Measurements from ENCODE around the gene CACNB3.

CACNB3 gene

DNA sequence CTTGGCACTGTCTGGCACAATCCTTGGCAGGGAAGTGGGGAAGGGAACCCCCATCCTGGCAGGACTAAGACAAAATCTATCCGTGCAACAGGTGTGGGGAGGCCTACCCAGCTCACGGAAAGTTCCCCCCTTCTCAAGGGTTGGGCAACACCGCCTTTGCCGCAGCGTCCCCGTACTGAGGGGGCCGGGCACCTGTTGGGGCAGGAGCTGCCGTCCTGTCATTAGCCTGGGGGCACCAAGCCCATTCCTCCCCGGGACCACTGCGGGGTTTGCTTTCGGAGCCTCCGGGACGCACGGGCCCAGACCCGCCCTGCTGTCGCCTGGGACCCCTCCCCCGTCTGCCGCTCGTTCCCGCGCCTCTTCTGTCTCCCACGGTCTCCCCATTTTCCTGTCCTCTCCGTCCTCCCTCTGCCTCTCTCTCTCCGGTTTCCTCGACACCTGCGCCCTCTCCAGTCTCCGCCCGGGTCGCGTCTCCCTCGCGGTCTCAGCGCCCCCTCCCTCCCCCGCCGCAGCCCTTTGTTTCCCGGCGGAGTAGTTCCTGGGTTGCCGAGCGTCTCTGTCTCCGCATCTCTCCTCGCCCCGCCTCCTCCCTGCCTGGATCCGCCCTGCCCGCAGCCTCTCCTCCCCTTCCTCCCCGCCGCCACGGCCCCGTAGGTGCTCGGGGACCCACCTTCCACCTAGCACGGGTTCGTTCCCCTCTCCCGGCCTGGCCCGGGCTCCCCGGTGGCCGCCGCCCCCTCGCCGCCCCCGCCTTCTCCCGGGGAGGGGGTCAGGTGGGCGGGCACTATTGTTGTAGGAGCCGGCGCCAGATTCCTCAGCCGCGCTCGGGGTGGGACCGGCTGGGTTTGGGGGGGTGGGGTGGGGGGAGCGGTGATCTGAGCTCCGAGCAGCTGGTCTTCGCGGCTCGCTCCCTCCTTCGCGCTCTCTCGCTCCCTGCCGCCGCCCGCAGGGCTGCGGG lies at the start of gene CACNB3:
Gene CACNB3, plus strand, starts transcription at position 624 of the 958 bp plus-strand sequence. CDS start 434 bp downstream, outside the sequence.
- DNase-seq (ENCODE audit: low read depth, low spot score): no peak

DNA sequence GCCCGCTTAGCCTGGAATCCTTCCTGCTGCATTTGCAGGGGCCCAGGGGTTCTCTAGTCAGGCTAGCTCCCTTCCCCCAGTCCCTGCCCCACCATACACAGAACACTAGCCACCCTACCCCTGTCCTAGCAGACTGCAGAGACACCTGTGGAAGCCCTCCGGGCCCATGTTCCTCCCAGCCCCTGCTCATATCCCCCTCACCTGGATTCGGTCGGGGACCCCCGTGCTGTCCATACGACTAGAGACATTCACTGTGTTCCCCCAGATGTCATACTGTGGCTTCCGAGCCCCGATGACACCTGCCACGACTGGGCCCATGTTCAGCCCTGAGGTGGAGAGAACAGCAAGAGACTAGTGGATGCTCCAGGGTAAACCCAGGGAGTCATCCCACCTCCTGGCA lies 49.6 kb upstream of the CACNB3 start:
- DNase-seq (ENCODE audit: low read depth, low spot score): no peak

DNA sequence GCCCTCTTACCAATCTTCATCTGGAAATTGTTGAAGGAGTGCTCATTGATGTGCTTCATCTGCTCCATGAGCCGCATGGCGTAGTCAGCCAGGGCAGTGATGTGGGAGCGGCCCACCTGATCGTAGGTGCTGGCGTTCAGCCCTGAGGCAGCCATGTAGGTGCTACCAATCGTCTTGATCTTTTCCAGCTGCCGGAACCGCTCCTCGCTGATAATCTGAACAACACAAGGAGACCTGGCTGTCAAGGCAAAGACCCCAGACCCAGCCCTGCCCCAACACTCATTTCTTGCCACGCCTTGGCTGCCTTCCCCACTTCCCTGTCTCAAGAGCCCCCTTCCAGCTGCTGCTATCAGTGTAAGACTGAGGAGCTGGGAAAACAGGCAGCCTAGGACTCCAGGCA lies 47.5 kb upstream of the CACNB3 start:
- DNase-seq (ENCODE audit: low read depth, low spot score): no peak

- DNase-seq (ENCODE audit: low read depth, low spot score): no peak
Observed at GRCh38 chr12:48771588-48772112, 46.6 kb upstream of the CACNB3 start.

- no peak for DNase-seq (ENCODE audit: low read depth, low spot score)
Observed at GRCh38 chr12:48773686-48774085, 44.6 kb upstream of the CACNB3 start.

- DNase-seq (ENCODE audit: low read depth, low spot score): no peak
Observed at GRCh38 chr12:48774516-48774915, 43.8 kb upstream of the CACNB3 start.

DNA sequence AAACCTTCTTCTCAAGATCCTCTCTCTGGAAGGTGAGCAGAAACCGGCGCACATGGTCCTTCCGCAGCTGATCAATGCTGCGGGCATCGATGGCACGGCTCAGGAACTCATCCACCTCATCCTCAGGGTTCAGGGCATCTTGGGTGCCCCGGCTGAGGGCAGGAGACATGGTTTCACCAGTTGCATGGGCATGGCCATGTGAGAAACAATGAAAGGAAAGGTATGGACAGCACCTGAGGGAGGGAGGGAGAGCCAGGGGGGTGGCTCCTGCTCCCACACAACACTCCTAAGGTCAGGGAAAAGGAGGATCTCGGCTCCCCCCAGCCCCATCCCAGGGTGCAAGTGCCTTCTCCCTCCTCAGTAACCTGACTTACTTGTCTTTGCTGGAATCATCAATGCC lies 43.0 kb upstream of the CACNB3 start:
- no peak for DNase-seq (ENCODE audit: low read depth, low spot score)

DNA sequence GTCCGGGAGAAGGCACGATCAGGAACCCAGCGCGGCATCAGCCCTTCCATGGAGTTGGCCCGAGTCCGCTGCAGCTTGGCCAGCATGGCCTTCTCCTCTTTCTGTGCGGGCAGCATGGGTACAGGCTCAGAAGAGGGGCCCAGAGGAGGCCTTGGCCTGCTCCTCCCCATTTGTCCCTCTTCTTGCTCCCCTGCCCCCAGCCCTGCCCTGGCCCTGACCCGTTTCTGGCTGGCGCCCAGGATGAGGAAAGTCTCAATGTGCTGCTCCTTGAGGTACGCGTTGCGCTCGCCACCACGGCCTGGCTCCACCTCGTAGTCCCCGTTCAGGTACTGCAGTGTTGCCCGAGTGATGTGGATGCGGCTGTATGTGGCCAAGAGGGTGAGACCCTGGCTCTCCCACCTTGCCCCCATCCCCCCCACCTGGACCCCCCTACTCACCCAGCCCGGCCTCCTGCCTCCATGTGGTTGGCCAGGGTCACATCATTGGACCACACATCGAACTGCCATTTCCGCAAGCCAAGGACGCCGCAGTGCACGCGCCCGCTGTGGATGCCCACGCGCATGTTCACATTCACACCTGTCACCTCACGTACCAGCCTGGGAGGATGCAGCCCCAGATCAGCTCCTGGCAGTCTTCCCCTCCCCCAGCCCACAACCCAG lies 42.2 kb upstream of the CACNB3 start:
- DNase-seq (ENCODE audit: low read depth, low spot score): no peak

GRCh38 chr12:48776956-48777355 lies 41.3 kb upstream of the CACNB3 start:
- no peak for DNase-seq (ENCODE audit: low read depth, low spot score)

- no peak for DNase-seq (ENCODE audit: low read depth, low spot score)
Observed at GRCh38 chr12:48777501-48778400, 40.5 kb upstream of the CACNB3 start.

- peak; percentile 50 for DNase-seq (ENCODE audit: low read depth, low spot score)
Observed at GRCh38 chr12:48779869-48780268, 38.4 kb upstream of the CACNB3 start.

- DNase-seq (ENCODE audit: low read depth, low spot score): no peak
Observed at GRCh38 chr12:48780381-48781025, 37.8 kb upstream of the CACNB3 start.

GRCh38 chr12:48781750-48782456 lies 36.4 kb upstream of the CACNB3 start:
- DNase-seq (ENCODE audit: low read depth, low spot score): no peak

GRCh38 chr12:48782457-48783395 lies 35.6 kb upstream of the CACNB3 start:
- DNase-seq (ENCODE audit: low read depth, low spot score): no peak

DNA sequence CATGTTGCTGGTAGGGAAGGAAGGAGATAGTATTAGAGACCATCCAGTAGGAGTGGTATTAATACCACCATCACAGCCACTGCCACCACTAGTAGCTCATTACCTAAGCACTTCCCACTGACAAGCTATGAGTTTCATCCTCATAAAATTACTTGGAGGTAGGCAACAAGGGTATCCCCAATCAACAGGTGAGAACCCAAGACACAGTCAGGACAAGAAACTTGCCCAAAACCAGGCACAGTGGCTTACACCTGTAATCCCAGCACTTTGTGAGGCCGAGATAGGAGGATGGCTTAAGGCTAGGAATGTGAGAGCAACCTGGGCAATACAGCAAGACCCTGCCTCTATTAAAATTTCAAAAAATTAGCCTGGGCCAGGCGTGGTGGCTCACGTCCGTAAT lies 34.9 kb upstream of the CACNB3 start:
- no peak for DNase-seq (ENCODE audit: low read depth, low spot score)

GRCh38 chr12:48786591-48787544 lies 31.4 kb upstream of the CACNB3 start:
- DNase-seq (ENCODE audit: low read depth, low spot score): no peak

- no peak for DNase-seq (ENCODE audit: low read depth, low spot score)
Observed at GRCh38 chr12:48787791-48788523, 30.3 kb upstream of the CACNB3 start.

DNA sequence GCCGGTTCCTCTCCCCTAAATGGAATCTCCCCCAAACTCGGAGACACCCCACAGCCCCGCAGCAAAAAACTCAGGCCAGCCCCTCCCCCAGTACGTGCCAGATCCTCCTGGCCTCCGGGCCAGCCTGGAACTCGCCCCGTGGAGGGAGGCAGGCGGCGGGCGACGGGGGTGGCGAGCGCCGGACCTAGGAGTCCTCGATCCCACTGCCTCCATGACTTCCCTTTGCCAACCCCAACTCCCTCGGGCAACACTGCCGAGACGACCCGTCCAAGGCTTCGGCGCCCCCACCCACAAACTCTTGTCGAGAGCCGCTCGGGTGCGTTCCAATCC lies 29.8 kb upstream of the CACNB3 start:
- DNase-seq (ENCODE audit: low read depth, low spot score): no peak
